CD4-positive, alpha-beta T cell (primary cell): ENCODE data around the gene ZCCHC7. TPM values are rescaled to one million over a fixed set of nuclear protein-coding genes. Genes with fewer than 3 reads are reported as not detected.
"Not testable (repeated sequence)": the region's sequence is repeated elsewhere in the genome, so short reads cannot be mapped to it uniquely, and the experiment has no call there.

ENCODE experiments used
- ATAC-seq: fragments of 200-7000 bp; cut with Tn5 transposase; one replicate; pipeline ENCODE4 v1.10.0; 2022; ENCODE audit warnings: mild to moderate bottlenecking; ENCODE audit not compliant: poor library complexity
- CTCF ChIA-PET: fragments of 350-600 bp; sonication (Branson Sonifier 250); formaldehyde crosslinking; loops from one replicate; lab custom pipeline; 2021; ENCODE audit warnings: antibody characterized with exemption, inconsistent platforms; lab: Charles Lee
- POLR2A ChIA-PET: fragments of 350-600 bp; sonication (Branson Sonifier 250); formaldehyde crosslinking; loops from one replicate; lab custom pipeline; 2021; ENCODE audit warnings: antibody characterized with exemption, inconsistent platforms; lab: Charles Lee
- DNase-seq, 14 experiments: peaks; one replicate each; pipeline ENCODE4 v3.0.0-alpha.2; 2013 to 2020; ENCODE audit warnings: mixed read lengths in 2 of 14
- H3K27ac ChIP-seq, 2 donors: one replicate each; pipeline versions ENCODE4 v1.5.1 to v1.7.0; 2013; ENCODE audit warnings: low read length in 2 of 2, low read depth in 1 of 2, mild to moderate bottlenecking in 1 of 2
- H3K27me3 ChIP-seq, 2 experiments: 1 replicate in 1 of 2; 2 replicates in 1 of 2; pipeline versions ENCODE4 v1.6.1 to v1.7.0; 2013; ENCODE audit warnings: low read length in 2 of 2, control low read depth in 1 of 2, mild to moderate bottlenecking in 1 of 2, moderate library complexity in 1 of 2; ENCODE audit not compliant: insufficient read depth in 2 of 2, control insufficient read depth in 1 of 2
- H3K36me3 ChIP-seq: one replicate; pipeline ENCODE4 v1.6.1; 2013; ENCODE audit warnings: low read length, control low read depth; ENCODE audit not compliant: insufficient read depth
- H3K4me1 ChIP-seq: one replicate; pipeline ENCODE4 v1.6.1; 2013; ENCODE audit warnings: low read length, control low read depth; ENCODE audit not compliant: insufficient read depth
- H3K4me3 ChIP-seq: one replicate; pipeline ENCODE4 v1.5.1; 2013; ENCODE audit warnings: mild to moderate bottlenecking, low read length, moderate library complexity
- H3K9me3 ChIP-seq, 2 experiments: 1 replicate in 1 of 2; 2 replicates in 1 of 2; pipeline versions ENCODE4 v1.6.1 to v1.7.0; 2013; ENCODE audit warnings: low read length in 2 of 2, mild to moderate bottlenecking in 2 of 2, control low read depth in 1 of 2, moderate library complexity in 1 of 2; ENCODE audit not compliant: control insufficient read depth in 1 of 2, insufficient read depth in 1 of 2
- H3K27ac Mint-ChIP-seq: one replicate; pipeline ENCODE4 v1.8.0; 2020; ENCODE audit warnings: mixed read lengths
- H3K27me3 Mint-ChIP-seq: one replicate; pipeline ENCODE4 v1.8.0; 2021; ENCODE audit warnings: mixed read lengths
- H3K36me3 Mint-ChIP-seq: one replicate; pipeline ENCODE4 v1.8.0; 2021; ENCODE audit warnings: low read depth, mixed read lengths
- H3K4me1 Mint-ChIP-seq: one replicate; pipeline ENCODE4 v1.8.0; 2021; ENCODE audit warnings: low read depth, mixed read lengths
- H3K4me3 Mint-ChIP-seq: one replicate; pipeline ENCODE4 v1.8.0; 2020; ENCODE audit warnings: mild to moderate bottlenecking, mixed read lengths
- H3K9me3 Mint-ChIP-seq: one replicate; pipeline ENCODE4 v1.8.0; 2020; ENCODE audit warnings: mixed read lengths
- intact Hi-C, 2 experiments: fragments of 100-400 bp; cut with DNase I in 1 of 2; cut with micrococcal nuclease in 1 of 2; formaldehyde crosslinking; loops; one replicate each; pipeline versions ENCODE4 v1.15.1 to v1.9.0; 2023 to 2025; cut with DNase I, micrococcal nuclease
- total RNA-seq, 174 experiments: library from RNA in 2 of 174; stranded (reverse) in 2 of 174; gene quantifications; one replicate each; pipeline ENCODE4 v1.2.3 and lab custom pipeline; 2021 to 2026
- TF ChIP-seq, protein P1 (sequence below): fragments of 200-600 bp; IDR thresholded peaks from one replicate; pipeline ENCODE4 v1.8.0; 2022; ENCODE audit warnings: antibody characterized with exemption, mild to moderate bottlenecking

The ZCCHC7 gene
- total RNA-seq, 2 experiments from 2014 or later, result 40.7 to 41.0 TPM

DNA sequence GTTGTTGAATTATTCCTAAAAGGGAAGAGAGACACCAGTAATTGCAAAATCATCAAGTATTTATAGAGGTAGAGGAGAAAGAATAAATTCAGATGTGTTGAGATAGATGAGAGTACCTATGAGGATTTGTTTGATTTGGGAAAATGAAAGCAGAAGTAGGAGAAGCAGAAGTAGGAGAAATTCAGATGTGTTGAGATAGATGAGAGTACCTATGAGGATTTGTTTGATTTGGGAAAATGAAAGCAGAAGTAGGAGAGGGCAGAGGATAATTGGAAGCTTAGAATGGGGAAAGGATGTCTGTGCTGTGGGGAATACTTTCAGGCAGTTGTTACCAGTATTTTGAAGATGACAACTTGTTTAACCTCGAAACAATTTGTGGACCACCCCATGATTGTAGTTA is 35.1 kb upstream of the ZCCHC7 start:
- Mint-ChIP-seq H3K4me1 (peaks cover 73% of the 10 kb centered on the region), H3K4me3 (no peak overlapping the region), H3K27ac (no peak overlapping the region), H3K9me3 (no peaks in the 10 kb centered on the region), H3K36me3 (peaks cover 76% of the 10 kb centered on the region), H3K27me3 (no peaks in the 10 kb centered on the region)
- Histone ChIP-seq H3K27ac (no peak overlapping the region), H3K36me3 (peaks cover 32% of the 10 kb centered on the region), H3K9me3 (no peaks in the 10 kb centered on the region), H3K4me3 (no peak overlapping the region), H3K27me3 (no peaks in the 10 kb centered on the region), H3K4me1 (peaks cover 11% of the 10 kb centered on the region)
- ChIA-PET CTCF (no interaction called here), POLR2A (no interaction called here)
- ATAC-seq, result no peak
- intact Hi-C loops, result no loop called here
- TF ChIP-seq, protein P1, sequence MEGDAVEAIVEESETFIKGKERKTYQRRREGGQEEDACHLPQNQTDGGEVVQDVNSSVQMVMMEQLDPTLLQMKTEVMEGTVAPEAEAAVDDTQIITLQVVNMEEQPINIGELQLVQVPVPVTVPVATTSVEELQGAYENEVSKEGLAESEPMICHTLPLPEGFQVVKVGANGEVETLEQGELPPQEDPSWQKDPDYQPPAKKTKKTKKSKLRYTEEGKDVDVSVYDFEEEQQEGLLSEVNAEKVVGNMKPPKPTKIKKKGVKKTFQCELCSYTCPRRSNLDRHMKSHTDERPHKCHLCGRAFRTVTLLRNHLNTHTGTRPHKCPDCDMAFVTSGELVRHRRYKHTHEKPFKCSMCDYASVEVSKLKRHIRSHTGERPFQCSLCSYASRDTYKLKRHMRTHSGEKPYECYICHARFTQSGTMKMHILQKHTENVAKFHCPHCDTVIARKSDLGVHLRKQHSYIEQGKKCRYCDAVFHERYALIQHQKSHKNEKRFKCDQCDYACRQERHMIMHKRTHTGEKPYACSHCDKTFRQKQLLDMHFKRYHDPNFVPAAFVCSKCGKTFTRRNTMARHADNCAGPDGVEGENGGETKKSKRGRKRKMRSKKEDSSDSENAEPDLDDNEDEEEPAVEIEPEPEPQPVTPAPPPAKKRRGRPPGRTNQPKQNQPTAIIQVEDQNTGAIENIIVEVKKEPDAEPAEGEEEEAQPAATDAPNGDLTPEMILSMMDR, result no peak
- DNase-seq, result no peak

DNA sequence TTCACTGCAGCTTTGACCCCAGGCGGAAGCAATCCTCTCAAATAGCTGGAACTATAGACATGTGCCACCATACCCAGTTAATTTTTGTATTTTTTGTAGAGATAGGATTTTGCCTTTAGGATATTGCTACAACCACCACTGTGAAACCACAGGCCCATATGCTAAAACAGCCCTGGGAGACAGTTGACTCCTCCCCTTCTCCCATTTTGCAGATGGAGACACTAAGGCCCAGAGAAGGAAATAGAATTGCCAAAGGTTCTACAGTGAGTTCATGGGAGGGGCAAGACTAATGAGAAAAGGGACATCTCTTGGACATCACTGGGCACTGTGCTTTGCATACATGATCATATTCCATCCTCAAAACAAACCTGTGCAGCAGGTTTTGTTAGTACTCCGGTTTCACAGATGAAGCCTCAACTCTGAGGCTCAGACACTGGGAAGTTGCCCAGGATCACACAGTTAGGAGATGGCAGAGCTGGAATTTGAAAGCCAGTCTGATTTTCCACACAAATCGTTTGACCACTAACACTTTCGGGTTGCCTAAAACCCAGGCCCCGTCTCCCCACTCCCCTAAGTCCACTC is 27.6 kb upstream of the ZCCHC7 start:
- POLR2A ChIA-PET, H3K4me3 Mint-ChIP-seq, ATAC-seq, H3K27me3 Mint-ChIP-seq, H3K36me3 ChIP-seq, H3K9me3 Mint-ChIP-seq, H3K27me3 ChIP-seq, DNase-seq, H3K9me3 ChIP-seq, H3K4me1 ChIP-seq, H3K4me3 ChIP-seq, intact Hi-C loops, H3K4me1 Mint-ChIP-seq, H3K27ac ChIP-seq, CTCF ChIA-PET, H3K27ac Mint-ChIP-seq: not testable (repeated sequence)
- peaks cover 23% of the 10 kb centered on the region for H3K36me3 Mint-ChIP-seq

DNA sequence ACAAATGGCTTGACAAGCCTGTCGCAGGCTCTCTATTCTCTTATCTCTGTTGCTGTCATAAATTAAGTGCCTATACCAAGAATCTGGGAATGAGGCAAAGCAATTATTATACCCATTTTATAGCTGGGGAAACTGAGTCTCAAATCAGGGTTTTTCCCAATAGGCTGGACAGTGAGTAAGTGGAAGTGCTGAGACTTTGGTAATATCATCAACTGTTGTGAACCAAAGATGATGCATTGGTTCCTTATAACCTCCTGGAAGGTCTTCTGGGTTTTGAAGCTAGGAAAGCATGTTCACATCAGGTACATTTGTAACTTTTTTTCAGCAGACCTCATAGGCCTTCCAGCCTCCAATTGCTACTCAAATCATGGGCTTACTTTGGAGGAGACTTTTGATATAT is 25.6 kb upstream of the ZCCHC7 start:
- Mint-ChIP-seq H3K4me3 (no peak overlapping the region), H3K27me3 (no peaks in the 10 kb centered on the region), H3K4me1 (peaks cover 4% of the 10 kb centered on the region), H3K36me3 (peaks cover 4% of the 10 kb centered on the region), H3K9me3 (no peaks in the 10 kb centered on the region), H3K27ac (no peak overlapping the region)
- DNase-seq (no peak), ATAC-seq (no peak)
- TF ChIP-seq, protein P1, result no peak
- Histone ChIP-seq H3K27me3 (no peaks in the 10 kb centered on the region), H3K4me1 (no peaks in the 10 kb centered on the region), H3K27ac (no peak overlapping the region), H3K9me3 (no peaks in the 10 kb centered on the region), H3K4me3 (no peak overlapping the region), H3K36me3 (no peaks in the 10 kb centered on the region)
- CTCF ChIA-PET, result no interaction called here
- POLR2A ChIA-PET, result interaction anchor here (0.7 kb wide), 1 partner anchor 15 kb away, joined by 3 read pairs; no protein-coding TSS in a partner anchor
- intact Hi-C loops, result no loop called here

DNA sequence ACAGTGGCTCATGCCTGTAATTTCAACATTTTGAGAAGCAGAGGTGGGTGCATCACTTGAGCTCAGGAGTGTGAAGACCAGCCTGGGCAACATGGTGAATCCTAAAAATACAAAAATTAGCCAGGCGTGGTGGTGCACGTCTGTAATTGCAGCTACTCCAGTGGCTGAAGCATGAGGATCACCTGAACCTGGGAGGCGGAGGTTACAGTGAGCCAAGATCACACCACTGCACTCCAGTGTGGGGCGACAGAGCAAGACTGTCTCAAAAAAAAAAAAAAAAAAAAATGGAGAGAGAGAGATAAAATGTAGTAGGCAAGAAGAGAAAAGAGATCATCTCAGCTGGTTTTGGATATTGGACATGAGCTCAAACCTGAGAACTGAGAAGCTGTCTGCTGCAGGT is 23.7 kb upstream of the ZCCHC7 start:
- intact Hi-C loops, result no loop called here
- no peaks in the 10 kb centered on the region for H3K36me3 ChIP-seq
- Mint-ChIP-seq H3K4me3 (no peak overlapping the region), H3K4me1 (no peaks in the 10 kb centered on the region), H3K27me3 (no peaks in the 10 kb centered on the region), H3K27ac (no peak overlapping the region), H3K9me3 (no peaks in the 10 kb centered on the region), H3K36me3 (no peaks in the 10 kb centered on the region)
- no peaks in the 10 kb centered on the region for H3K4me1 ChIP-seq
- no peak overlapping the region for H3K4me3 ChIP-seq
- H3K27ac ChIP-seq, result no peak overlapping the region
- H3K27me3 ChIP-seq, result no peaks in the 10 kb centered on the region
- no peak for DNase-seq
- TF ChIP-seq, protein P1, result no peak
- ChIA-PET POLR2A (no interaction called here), CTCF (no interaction called here)
- H3K9me3 ChIP-seq, result no peaks in the 10 kb centered on the region
- ATAC-seq, result no peak
